ENCODE results near the gene CBY1.

- TF ChIP-seq POLR2A (IDR thresholded peaks at IDR 0.05), result no peak
- TF ChIP-seq, protein P1, sequence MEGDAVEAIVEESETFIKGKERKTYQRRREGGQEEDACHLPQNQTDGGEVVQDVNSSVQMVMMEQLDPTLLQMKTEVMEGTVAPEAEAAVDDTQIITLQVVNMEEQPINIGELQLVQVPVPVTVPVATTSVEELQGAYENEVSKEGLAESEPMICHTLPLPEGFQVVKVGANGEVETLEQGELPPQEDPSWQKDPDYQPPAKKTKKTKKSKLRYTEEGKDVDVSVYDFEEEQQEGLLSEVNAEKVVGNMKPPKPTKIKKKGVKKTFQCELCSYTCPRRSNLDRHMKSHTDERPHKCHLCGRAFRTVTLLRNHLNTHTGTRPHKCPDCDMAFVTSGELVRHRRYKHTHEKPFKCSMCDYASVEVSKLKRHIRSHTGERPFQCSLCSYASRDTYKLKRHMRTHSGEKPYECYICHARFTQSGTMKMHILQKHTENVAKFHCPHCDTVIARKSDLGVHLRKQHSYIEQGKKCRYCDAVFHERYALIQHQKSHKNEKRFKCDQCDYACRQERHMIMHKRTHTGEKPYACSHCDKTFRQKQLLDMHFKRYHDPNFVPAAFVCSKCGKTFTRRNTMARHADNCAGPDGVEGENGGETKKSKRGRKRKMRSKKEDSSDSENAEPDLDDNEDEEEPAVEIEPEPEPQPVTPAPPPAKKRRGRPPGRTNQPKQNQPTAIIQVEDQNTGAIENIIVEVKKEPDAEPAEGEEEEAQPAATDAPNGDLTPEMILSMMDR (IDR thresholded peaks at IDR 0.05 in 8 of 11, conservative IDR thresholded peaks at IDR 0.05 in 3 of 11), result peak in 8 of 11 experiments; percentile 40 to 75 (median 54)
- peak; percentile 92 to 96 (median 95) for TF ChIP-seq POLR2AphosphoS5 (IDR thresholded peaks at IDR 0.05)
Measured at GRCh38 chr22:38681582-38682335, 25.3 kb downstream of the CBY1 start, which contains the start of gene TOMM22.
